A549 (cell line): Measurements from ENCODE around the gene PDE6C. TPM values are rescaled to one million over a fixed set of nuclear protein-coding genes. Genes with fewer than 3 reads are reported as not detected.

Experiments
- ATAC-seq, 2 experiments: fragments of 200-7000 bp in 1 of 2; fragments of >200 bp in 1 of 2; cut with Nextera tagmentation in 1 of 2; cut with Tn5 transposase in 1 of 2; 3 replicates each; pipeline versions ENCODE4 v1.8.0 to v1.9.1; 2018 to 2020; ENCODE audit warnings: mild to moderate bottlenecking in 1 of 2, moderate library complexity in 1 of 2
- CTCF ChIA-PET: fragments of 300-600 bp; sonication (Branson Sonifier 250); formaldehyde crosslinking; extraction: SDS; loops from one replicate; lab custom pipeline; 2021; ENCODE audit warnings: antibody characterized with exemption, inconsistent platforms; lab: Yijun Ruan, JAX
- POLR2A ChIA-PET: fragments of 350-600 bp; formaldehyde crosslinking; extraction: SDS; loops from one replicate; lab custom pipeline; 2021; ENCODE audit warnings: antibody characterized with exemption, inconsistent platforms; lab: Yijun Ruan, JAX
- DNase-seq, 2 experiments: peaks; one replicate each; pipeline versions ENCODE4 v3.0.0 to v3.0.0-alpha.2; 2011 to 2016; ENCODE audit warnings: low read depth in 1 of 2, low spot score in 1 of 2
- FAIRE-seq: peaks from 2 replicates; lab custom pipeline; 2011; peaks lifted over from hg19 to GRCh38; lab: Jason Lieb, UNC
- H3K27ac ChIP-seq, 2 experiments: fragments of >200 bp; sonication (Bioruptor Twin); formaldehyde crosslinking; 3 replicates each; pipeline ENCODE4 v1.5.1; 2016 to 2017
- H3K4me1 ChIP-seq: fragments of >200 bp; sonication (Bioruptor Twin); formaldehyde crosslinking; 3 replicates; pipeline ENCODE4 v1.6.1; 2016
- H3K4me2 ChIP-seq: fragments of >200 bp; sonication (Bioruptor Twin); formaldehyde crosslinking; 3 replicates; pipeline ENCODE4 v1.6.1; 2016
- H3K4me3 ChIP-seq: fragments of >200 bp; sonication (Bioruptor Twin); formaldehyde crosslinking; 3 replicates; pipeline ENCODE4 v1.5.1; 2016
- H3K9me3 ChIP-seq: fragments of >200 bp; sonication (Bioruptor Twin); formaldehyde crosslinking; 3 replicates; pipeline ENCODE4 v1.6.1; 2016
- ATOH8 ChIP-seq: fragments of 250-450 bp; sonication (Bioruptor Pico); IDR thresholded peaks from 2 replicates; pipeline ENCODE4 v1.5.0; 2020; ENCODE audit warnings: low read depth, mild to moderate bottlenecking, moderate library complexity
- CBX8 ChIP-seq: fragments of 200-600 bp; sonication (generic); IDR thresholded peaks from 2 replicates; pipeline ENCODE4 v1.6.1; 2016
- CEBPB ChIP-seq, 2 experiments: fragments of >200 bp in 1 of 2; sonication (Bioruptor Twin) in 1 of 2; formaldehyde crosslinking in 1 of 2; IDR thresholded peaks; 2 replicates each; pipeline ENCODE4 v1.6.1; 2012 to 2016
- CHD2 ChIP-seq: fragments of 150-350 bp; IDR thresholded peaks from 2 replicates; pipeline ENCODE4 v1.6.1; 2014; ENCODE audit warnings: low read length; ENCODE audit not compliant: partially characterized antibody
- CHD4 ChIP-seq: fragments of 200-600 bp; sonication (generic); IDR thresholded peaks from 2 replicates; pipeline ENCODE4 v1.6.1; 2016; ENCODE audit warnings: antibody characterized with exemption, mild to moderate bottlenecking, borderline replicate concordance
- EHMT2 ChIP-seq: fragments of 200-600 bp; sonication (generic); IDR thresholded peaks from 2 replicates; pipeline ENCODE4 v1.6.1; 2016; ENCODE audit warnings: antibody characterized with exemption, low read depth, mild to moderate bottlenecking, moderate library complexity
- ELK1 ChIP-seq: fragments of 150-350 bp; IDR thresholded peaks from 2 replicates; pipeline ENCODE4 v1.6.1; 2014; ENCODE audit warnings: low read depth, mild to moderate bottlenecking, low read length
- ESRRA ChIP-seq: fragments of 150-350 bp; IDR thresholded peaks from 2 replicates; pipeline ENCODE4 v1.6.1; 2014; ENCODE audit warnings: mild to moderate bottlenecking, low read length, borderline replicate concordance
- FOSB ChIP-seq: fragments of 250-450 bp; sonication (Bioruptor Pico); IDR thresholded peaks from 2 replicates; pipeline ENCODE4 v1.5.0; 2020; ENCODE audit warnings: mild to moderate bottlenecking, moderate library complexity
- FOXS1 ChIP-seq: fragments of 250-450 bp; sonication (Bioruptor Pico); IDR thresholded peaks from 2 replicates; pipeline ENCODE4 v1.5.0; 2020; ENCODE audit warnings: mild to moderate bottlenecking, moderate library complexity
- HES2 ChIP-seq: fragments of >200 bp; sonication (Bioruptor Twin); formaldehyde crosslinking; IDR thresholded peaks from 2 replicates; pipeline ENCODE4 v1.6.1; 2016
- HEYL ChIP-seq: fragments of 250-450 bp; sonication (Bioruptor Pico); IDR thresholded peaks from 2 replicates; pipeline ENCODE4 v1.8.0; 2021; ENCODE audit warnings: mild to moderate bottlenecking, moderate library complexity
- HOXA7 ChIP-seq: fragments of 250-450 bp; sonication (Bioruptor Pico); IDR thresholded peaks from 2 replicates; pipeline ENCODE4 v1.5.0; 2020; ENCODE audit warnings: mild to moderate bottlenecking, moderate library complexity
- HOXB5 ChIP-seq: fragments of 250-450 bp; sonication (Bioruptor Pico); IDR thresholded peaks from 2 replicates; pipeline ENCODE4 v1.5.0; 2020; ENCODE audit warnings: mild to moderate bottlenecking, moderate library complexity
- JUN ChIP-seq, 2 experiments: fragments of >200 bp; sonication (Bioruptor Twin); formaldehyde crosslinking; IDR thresholded peaks; 2 replicates in 1 of 2; 3 replicates in 1 of 2; pipeline ENCODE4 v1.6.1; 2016 to 2017
- JUNB ChIP-seq: fragments of >200 bp; sonication (Bioruptor Twin); formaldehyde crosslinking; IDR thresholded peaks from 2 replicates; pipeline ENCODE4 v1.6.1; 2016
- KDM1A ChIP-seq: fragments of 200-600 bp; sonication (generic); IDR thresholded peaks from 2 replicates; pipeline ENCODE4 v1.6.1; 2016; ENCODE audit warnings: low read depth, mild to moderate bottlenecking
- KDM5A ChIP-seq: fragments of 200-600 bp; sonication (generic); IDR thresholded peaks from 2 replicates; pipeline ENCODE4 v1.6.1; 2016; ENCODE audit warnings: antibody characterized with exemption, mild to moderate bottlenecking
- MAFK ChIP-seq: fragments of 450-650 bp; IDR thresholded peaks from 2 replicates; pipeline ENCODE4 v1.6.1; 2014; ENCODE audit not compliant: partially characterized antibody
- NFE2L2 ChIP-seq: fragments of 150-350 bp; conservative IDR thresholded peaks from 2 replicates; pipeline ENCODE4 v1.6.1; 2014; ENCODE audit warnings: low read length
- POLR2A ChIP-seq: IDR thresholded peaks from 2 replicates; pipeline ENCODE4 v1.6.1; 2012; ENCODE audit warnings: mild to moderate bottlenecking, low read length
- RARB ChIP-seq: fragments of 250-450 bp; sonication (Bioruptor Pico); IDR thresholded peaks from 2 replicates; pipeline ENCODE4 v1.8.0; 2021; ENCODE audit warnings: mild to moderate bottlenecking, moderate library complexity
- RFX5 ChIP-seq: fragments of 450-650 bp; IDR thresholded peaks from 2 replicates; pipeline ENCODE4 v1.7.1; 2014; ENCODE audit warnings: antibody characterized with exemption, mild to moderate bottlenecking, moderate library complexity
- SREBF2 ChIP-seq: fragments of 450-650 bp; IDR thresholded peaks from 2 replicates; pipeline ENCODE4 v1.6.1; 2014; ENCODE audit warnings: mild to moderate bottlenecking, moderate library complexity
- TFCP2L1 ChIP-seq: fragments of 250-450 bp; sonication (Bioruptor Pico); IDR thresholded peaks from 2 replicates; pipeline ENCODE4 v1.5.0; 2021; ENCODE audit warnings: mild to moderate bottlenecking
- ZC3H11A ChIP-seq: fragments of 450-650 bp; IDR thresholded peaks from 2 replicates; pipeline ENCODE4 v1.6.1; 2014; ENCODE audit warnings: antibody characterized with exemption, mild to moderate bottlenecking
- WGBS: methylation state at CpG from one replicate; pipeline ENCODE4 v1.1.6; 2017; ENCODE audit errors: missing lambda C conversion rate; 5-methylcytosine and 5-hydroxymethylcytosine counted together
- polyA plus RNA-seq, 4 experiments: library from polyadenylated mRNA; depleted of rRNA in 3 of 4; stranded (reverse); fragments of >200 nt; fragmentation: RNase III in 1 of 4; extraction: RNeasy Plus Mini Kit Qiagen cat#74134 plus additional on column Dnase treatment in 1 of 4; gene quantifications; 2 replicates in 3 of 4; 3 replicates in 1 of 4; pipeline ENCODE4 v1.2.3, GENCODE V29; 2011 to 2017

The PDE6C gene
- polyA plus RNA-seq, 2 of the 4 experiments (the other 2 are of a cell fraction), result not detected

- H3K27ac ChIP-seq, result no peak overlapping the region
- no peak for TF ChIP-seq ATOH8
- TF ChIP-seq SREBF2, result no peak
- no peak for TF ChIP-seq FOSB (CRISPR knock-in tag)
- no peak for TF ChIP-seq HOXB5
- TF ChIP-seq KDM5A, result no peak
- TF ChIP-seq JUN (IDR thresholded peaks at IDR 0.05), result no peak
- no peak for TF ChIP-seq ESRRA
- no peak for TF ChIP-seq MAFK
- TF ChIP-seq CHD2, result no peak
- no peak for TF ChIP-seq NFE2L2
- no peak for TF ChIP-seq RFX5
- no peak for TF ChIP-seq HES2
- no peak for TF ChIP-seq HOXA7 (CRISPR knock-in tag)
- TF ChIP-seq, all 56 proteins: peak for 0
- no peaks in the 10 kb centered on the region for H3K9me3 ChIP-seq
- ChIA-PET CTCF (interaction anchor here (1.0 to 1.6 kb wide), 2 partner anchors 15 to 47 kb away, joined by 3 to 8 read pairs; partner anchors contain the start of gene PDE6C), POLR2A (no interaction called here)
- WGBS, result 69% methylated on average over 1 of the region's 1 CpG
- H3K4me3 ChIP-seq, result no peak overlapping the region
- no peak overlapping the region for H3K4me2 ChIP-seq
- no peak for FAIRE-seq
- peaks cover 7% of the 10 kb centered on the region for H3K4me1 ChIP-seq
- ATAC-seq, result no peak
- no peak for DNase-seq
These were observed 15.2 kb upstream of the PDE6C start for GRCh38 chr10:93597075-93597599.

- POLR2A ChIA-PET, result no interaction called here
- Histone ChIP-seq H3K9me3 (no peaks in the 10 kb centered on the region), H3K4me1 (peaks cover 17% of the 10 kb centered on the region), H3K4me2 (no peak overlapping the region), H3K27ac (no peak overlapping the region), H3K4me3 (no peak overlapping the region)
- no peak for FAIRE-seq
- no peak for TF ChIP-seq JUNB
- no peak for TF ChIP-seq KDM1A
- TF ChIP-seq CEBPB (IDR thresholded peaks at IDR 0.05), result no peak
- TF ChIP-seq TFCP2L1 (CRISPR knock-in tag), result no peak
- no peak for TF ChIP-seq SREBF2
- no peak for TF ChIP-seq ESRRA
- no peak for TF ChIP-seq RARB
- TF ChIP-seq HEYL (CRISPR knock-in tag), result no peak
- TF ChIP-seq POLR2A, result no peak
- TF ChIP-seq CBX8, result no peak
- no peak for TF ChIP-seq EHMT2
- TF ChIP-seq FOSB (CRISPR knock-in tag), result no peak
- no peak for TF ChIP-seq ELK1
- no peak for TF ChIP-seq HOXB5
- no peak for TF ChIP-seq FOXS1 (CRISPR knock-in tag)
- TF ChIP-seq HES2, result no peak
- no peak for TF ChIP-seq ZC3H11A
- no peak for TF ChIP-seq ATOH8
- no peak for TF ChIP-seq CHD4
- no peak for ATAC-seq
- CTCF ChIA-PET, result interaction anchor here (0.7 kb wide), 1 partner anchor 121 kb away, joined by 3 read pairs; no protein-coding TSS in a partner anchor
- DNase-seq, result no peak
- 81% methylated on average over 5 of the region's 5 CpGs for WGBS
These were observed 14.2 kb upstream of the PDE6C start for GRCh38 chr10:93598157-93598556.
